ENCODE measurements around the gene PDGFRB.

DNA sequence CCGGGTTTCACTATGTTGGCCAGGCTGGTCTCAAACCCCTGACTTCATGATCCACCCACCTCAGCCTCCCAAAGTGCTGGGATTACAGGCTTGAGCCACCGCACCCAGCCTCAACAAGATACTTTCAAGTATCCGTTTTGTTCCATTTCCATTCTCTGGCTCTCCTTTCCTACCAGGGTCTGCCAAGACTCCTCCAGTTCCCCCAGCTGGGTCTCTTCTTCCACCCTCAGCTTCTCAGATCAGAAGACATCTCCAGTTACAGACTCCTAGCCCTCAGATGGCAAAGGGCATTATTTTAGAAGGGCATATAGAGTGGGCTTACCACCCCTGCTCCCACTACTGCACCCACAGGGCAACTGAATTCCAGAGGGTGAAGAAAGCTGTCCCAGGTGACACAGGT is 1.5 kb upstream of the PDGFRB start:
- TF ChIP-seq, protein P1, sequence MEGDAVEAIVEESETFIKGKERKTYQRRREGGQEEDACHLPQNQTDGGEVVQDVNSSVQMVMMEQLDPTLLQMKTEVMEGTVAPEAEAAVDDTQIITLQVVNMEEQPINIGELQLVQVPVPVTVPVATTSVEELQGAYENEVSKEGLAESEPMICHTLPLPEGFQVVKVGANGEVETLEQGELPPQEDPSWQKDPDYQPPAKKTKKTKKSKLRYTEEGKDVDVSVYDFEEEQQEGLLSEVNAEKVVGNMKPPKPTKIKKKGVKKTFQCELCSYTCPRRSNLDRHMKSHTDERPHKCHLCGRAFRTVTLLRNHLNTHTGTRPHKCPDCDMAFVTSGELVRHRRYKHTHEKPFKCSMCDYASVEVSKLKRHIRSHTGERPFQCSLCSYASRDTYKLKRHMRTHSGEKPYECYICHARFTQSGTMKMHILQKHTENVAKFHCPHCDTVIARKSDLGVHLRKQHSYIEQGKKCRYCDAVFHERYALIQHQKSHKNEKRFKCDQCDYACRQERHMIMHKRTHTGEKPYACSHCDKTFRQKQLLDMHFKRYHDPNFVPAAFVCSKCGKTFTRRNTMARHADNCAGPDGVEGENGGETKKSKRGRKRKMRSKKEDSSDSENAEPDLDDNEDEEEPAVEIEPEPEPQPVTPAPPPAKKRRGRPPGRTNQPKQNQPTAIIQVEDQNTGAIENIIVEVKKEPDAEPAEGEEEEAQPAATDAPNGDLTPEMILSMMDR (IDR thresholded peaks at IDR 0.05), result no peak
- no peak for TF ChIP-seq POLR2A (IDR thresholded peaks at IDR 0.05)

All from body of pancreas (tissue), 4 donors.